GM12878 (cell line): ENCODE data around the gene CTNNBL1. TPM values are rescaled to one million over a fixed set of nuclear protein-coding genes. Genes with fewer than 3 reads are reported as not detected.

Experiments used
- ATF2 ChIP-seq: IDR thresholded peaks from 2 replicates; pipeline ENCODE4 v1.6.1; 2012; ENCODE audit warnings: low read length, inconsistent platforms
- ATF3 ChIP-seq: IDR thresholded peaks from 2 replicates; pipeline ENCODE4 v1.6.1; 2011; ENCODE audit warnings: low read depth, mild to moderate bottlenecking, low read length, moderate library complexity, borderline replicate concordance; ENCODE audit errors: extremely low read depth
- BCLAF1 ChIP-seq: fragments of 450-650 bp; IDR thresholded peaks from 2 replicates; pipeline ENCODE4 v1.6.1; 2017; ENCODE audit warnings: antibody characterized with exemption, mild to moderate bottlenecking, moderate library complexity
- BHLHE40 ChIP-seq, 2 experiments: fragments of 450-650 bp in 1 of 2; IDR thresholded peaks; 2 replicates each; pipeline ENCODE4 v1.6.1; 2011 to 2017; ENCODE audit warnings: low read depth in 2 of 2, borderline replicate concordance in 1 of 2, improper control_type of control experiment in 1 of 2, low read length in 1 of 2, mild to moderate bottlenecking in 1 of 2
- CBX3 ChIP-seq: fragments of 200-600 bp; sonication (generic); IDR thresholded peaks from 2 replicates; pipeline ENCODE4 v1.6.1; 2016; ENCODE audit warnings: low read depth, borderline replicate concordance
- CEBPZ ChIP-seq: fragments of 150-350 bp; IDR thresholded peaks from 2 replicates; pipeline ENCODE4 v1.6.1; 2016; ENCODE audit warnings: low read depth, low read length
- KAT2A ChIP-seq: conservative IDR thresholded peaks from 2 replicates; pipeline ENCODE4 v1.6.1; 2011; ENCODE audit warnings: low read depth, low read length; ENCODE audit not compliant: control insufficient read depth
- MYC ChIP-seq: IDR thresholded peaks from 2 replicates; pipeline ENCODE4 v1.6.1; 2011; ENCODE audit warnings: mild to moderate bottlenecking, low read length, moderate library complexity, inconsistent platforms; ENCODE audit not compliant: insufficient read depth, insufficient replicate concordance, insufficient read length, severe bottlenecking
- NR2C2 ChIP-seq: IDR thresholded peaks from 2 replicates; pipeline ENCODE4 v1.6.1; 2011; ENCODE audit warnings: borderline replicate concordance, low read depth; ENCODE audit not compliant: control insufficient read depth, insufficient read length
- POU2F2 ChIP-seq: IDR thresholded peaks from 3 replicates; pipeline ENCODE4 v1.6.1; 2011; ENCODE audit warnings: low read depth, mild to moderate bottlenecking, low read length, borderline replicate concordance
- RB1 ChIP-seq: fragments of 450-650 bp; formaldehyde crosslinking; IDR thresholded peaks from 2 replicates; pipeline ENCODE4 v1.6.1; 2017; ENCODE audit warnings: mild to moderate bottlenecking, borderline replicate concordance
- RFX5 ChIP-seq: IDR thresholded peaks from 2 replicates; pipeline ENCODE4 v1.6.1; 2011; ENCODE audit warnings: low read depth, low read length, improper control_type of control experiment
- SMAD5 ChIP-seq: IDR thresholded peaks from 2 replicates; pipeline ENCODE4 v1.6.1; 2016; ENCODE audit warnings: antibody characterized with exemption, low read depth
- SREBF2 ChIP-seq: IDR thresholded peaks from 2 replicates; pipeline ENCODE4 v1.6.1; 2012; ENCODE audit warnings: mild to moderate bottlenecking, low read length
- TARDBP ChIP-seq: IDR thresholded peaks from 2 replicates; pipeline ENCODE4 v1.6.1; 2016; ENCODE audit warnings: borderline replicate concordance
- WRNIP1 ChIP-seq: IDR thresholded peaks from 2 replicates; pipeline ENCODE4 v1.6.1; 2011; ENCODE audit warnings: low read depth, low read length, improper control_type of control experiment, borderline replicate concordance
- ZBED1 ChIP-seq: IDR thresholded peaks from 2 replicates; pipeline ENCODE4 v1.6.1; 2016; ENCODE audit warnings: borderline replicate concordance
- polyA plus RNA-seq, 11 experiments: library from polyadenylated mRNA; depleted of rRNA in 4 of 11; unstranded in 6 of 11; stranded (reverse) in 5 of 11; fragments of >200 nt; fragmentation: Nextera tagmentation in 4 of 11; fragmentation: Illumina TruSeq in 1 of 11; extraction: Ambion mirVana in 4 of 11; extraction: Trizol in 1 of 11; gene quantifications; 1 replicate in 1 of 11; 2 replicates in 10 of 11; pipeline versions ENCODE4 v1.2.1 to v1.2.3, GENCODE V29; 2011 to 2016; ENCODE audit warnings: inconsistent platforms in 2 of 11, missing spikeins in 2 of 11, low read depth in 1 of 11
- total RNA-seq, 4 experiments: library from RNA; depleted of rRNA in 3 of 4; stranded (reverse); fragments of >200 nt in 3 of 4; fragmentation: Illumina TruSeq in 1 of 4; extraction: Trizol in 1 of 4; gene quantifications; 2 replicates each; pipeline versions ENCODE4 v1.2.1 to v1.2.3, GENCODE V29; 2013 to 2021

The CTNNBL1 gene
- total and polyA plus RNA-seq, 10 of the 15 experiments (the other 5 are each of a cell fraction or from before 2014, with no cell fraction given), result 43.1 to 102 (median 67.8) TPM

- TF ChIP-seq CEBPZ (no peak), ZBED1 (no peak), POU2F2 (no peak), KAT2A (no peak), MYC (no peak), RFX5 (no peak), TARDBP (no peak), ATF3 (no peak), SMAD5 (no peak), WRNIP1 (no peak), CBX3 (no peak), SREBF2 (no peak), RB1 (no peak), BHLHE40 (IDR thresholded peaks at IDR 0.05; ENCODE audit: borderline replicate concordance in 1 of 2, low read depth in 2 of 2, low read length in 1 of 2) (no peak), ATF2 (no peak), BCLAF1 (no peak), NR2C2 (no peak)
These were observed 65.3 kb downstream of the CTNNBL1 start (continued) for GRCh38 chr20:37759052-37759553.
